T-helper 1 cell treated with Interleukin-12 subunit alpha and Interleukin-12 subunit beta and Interleukin-4 antibody, amounts not matched to agents 30 ng/mL and 1 ng/mL, for 36 hours (primary cell): ENCODE measurements around the gene NELL1. TPM values are rescaled to one million over a fixed set of nuclear protein-coding genes. Genes with fewer than 3 reads are reported as not detected.

Source experiments
- intact Hi-C: fragments of 100-400 bp; cut with micrococcal nuclease; formaldehyde crosslinking; loops from one replicate; pipeline ENCODE4 v1.15.1; 2024
- total RNA-seq: library from RNA; stranded (reverse); gene quantifications from 2 replicates; pipeline ENCODE4 v1.2.3, GENCODE V29; 2022

The NELL1 gene
- total RNA-seq, 1 donor from 2014 or later: not detected

GRCh38 chr11:21552911-21553310 is 883.5 kb downstream of the NELL1 start:
- intact Hi-C loops: no loop called here

GRCh38 chr11:21553795-21554194 is 884.4 kb downstream of the NELL1 start:
- intact Hi-C loops: no loop called here

GRCh38 chr11:21554284-21554683 is 884.9 kb downstream of the NELL1 start:
- intact Hi-C loops: no loop called here

- intact Hi-C loops: no loop called here
These were observed 887.5 kb downstream of the NELL1 start for GRCh38 chr11:21556926-21557325.

GRCh38 chr11:21560466-21560975 is 891.1 kb downstream of the NELL1 start:
- intact Hi-C loops: no loop called here

- intact Hi-C loops: no loop called here
These were observed 892.2 kb downstream of the NELL1 start for GRCh38 chr11:21561581-21561980.

GRCh38 chr11:21564095-21564494 is 894.7 kb downstream of the NELL1 start:
- intact Hi-C loops: no loop called here

- intact Hi-C loops: no loop called here
These were observed 895.7 kb downstream of the NELL1 start for GRCh38 chr11:21564833-21565682.

- intact Hi-C loops: no loop called here
These were observed 897.2 kb downstream of the NELL1 start for GRCh38 chr11:21566521-21567117.

GRCh38 chr11:21567645-21568290 is 898.4 kb downstream of the NELL1 start:
- intact Hi-C loops: no loop called here

GRCh38 chr11:21572210-21572609 is 902.8 kb downstream of the NELL1 start:
- intact Hi-C loops: no loop called here

GRCh38 chr11:21582791-21583190 is 913.4 kb downstream of the NELL1 start:
- intact Hi-C loops: no loop called here

- intact Hi-C loops: no loop called here
These were observed 919.4 kb downstream of the NELL1 start for GRCh38 chr11:21588754-21589153.

- intact Hi-C loops: no loop called here
These were observed 933.3 kb downstream of the NELL1 start for GRCh38 chr11:21602699-21603098.

- intact Hi-C loops: no loop called here
These were observed 934.5 kb downstream of the NELL1 start for GRCh38 chr11:21603886-21604285.

- intact Hi-C loops: no loop called here
These were observed 935.2 kb downstream of the NELL1 start for GRCh38 chr11:21604564-21604963.

- intact Hi-C loops: no loop called here
These were observed 942.9 kb downstream of the NELL1 start for GRCh38 chr11:21612326-21612725.

GRCh38 chr11:21614961-21615360 is 945.6 kb downstream of the NELL1 start:
- intact Hi-C loops: no loop called here

- intact Hi-C loops: no loop called here
These were observed 946.6 kb downstream of the NELL1 start for GRCh38 chr11:21615955-21616371.

- intact Hi-C loops: no loop called here
These were observed 953.2 kb downstream of the NELL1 start for GRCh38 chr11:21622566-21622965.

- intact Hi-C loops: no loop called here
These were observed 953.6 kb downstream of the NELL1 start for GRCh38 chr11:21622995-21623394.
